ENCODE results near the gene DDIT4.

- TF ChIP-seq POLR2AphosphoS5 (IDR thresholded peaks at IDR 0.05; ENCODE audit: low read depth) = no peak
- TF ChIP-seq CTCF (conservative IDR thresholded peaks at IDR 0.05; ENCODE audit: low read depth in 2 of 2) = no peak
- no peak for TF ChIP-seq ZNF462 (CRISPR knock-in tag; IDR thresholded peaks at IDR 0.05)
- no peak for TF ChIP-seq REST (IDR thresholded peaks at IDR 0.05; ENCODE audit: unreplicated experiment)
- no peak for TF ChIP-seq EZH2phosphoT487 (IDR thresholded peaks at IDR 0.05; ENCODE audit: unreplicated experiment)
- TF ChIP-seq EZH2 (IDR thresholded peaks at IDR 0.05; ENCODE audit: low read depth, unreplicated experiment) = no peak
- no peak for TF ChIP-seq ZNF331 (CRISPR knock-in tag; IDR thresholded peaks at IDR 0.05; ENCODE audit: low read depth)
- TF ChIP-seq NANOG (IDR thresholded peaks at IDR 0.05; ENCODE audit: borderline replicate concordance) = no peak
- TF ChIP-seq CREB1 (CRISPR knock-in tag; IDR thresholded peaks at IDR 0.05; ENCODE audit: low read depth) = no peak
- TF ChIP-seq ETS1 (IDR thresholded peaks at IDR 0.05) = no peak
- TF ChIP-seq JUNB (IDR thresholded peaks at IDR 0.05; ENCODE audit: unreplicated experiment) = no peak
- TF ChIP-seq ZNF114 (CRISPR knock-in tag; IDR thresholded peaks at IDR 0.05) = no peak
These were observed 29.1 kb upstream of the DDIT4 start for GRCh38 chr10:72244573-72245038.

Data from GM23338 (cell line).